Measurements from ENCODE around the gene PATL1.

- TF ChIP-seq POLR2A (IDR thresholded peaks at IDR 0.05) (no peak), CTCF (IDR thresholded peaks at IDR 0.05 in 4 of 5, conservative IDR thresholded peaks at IDR 0.05 in 1 of 5) (no peak)
These were observed 68.2 kb downstream of the PATL1 start for GRCh38 chr11:59600636-59601035.
